ENCODE results near the gene ATOX1.

The ATOX1 gene

DNA sequence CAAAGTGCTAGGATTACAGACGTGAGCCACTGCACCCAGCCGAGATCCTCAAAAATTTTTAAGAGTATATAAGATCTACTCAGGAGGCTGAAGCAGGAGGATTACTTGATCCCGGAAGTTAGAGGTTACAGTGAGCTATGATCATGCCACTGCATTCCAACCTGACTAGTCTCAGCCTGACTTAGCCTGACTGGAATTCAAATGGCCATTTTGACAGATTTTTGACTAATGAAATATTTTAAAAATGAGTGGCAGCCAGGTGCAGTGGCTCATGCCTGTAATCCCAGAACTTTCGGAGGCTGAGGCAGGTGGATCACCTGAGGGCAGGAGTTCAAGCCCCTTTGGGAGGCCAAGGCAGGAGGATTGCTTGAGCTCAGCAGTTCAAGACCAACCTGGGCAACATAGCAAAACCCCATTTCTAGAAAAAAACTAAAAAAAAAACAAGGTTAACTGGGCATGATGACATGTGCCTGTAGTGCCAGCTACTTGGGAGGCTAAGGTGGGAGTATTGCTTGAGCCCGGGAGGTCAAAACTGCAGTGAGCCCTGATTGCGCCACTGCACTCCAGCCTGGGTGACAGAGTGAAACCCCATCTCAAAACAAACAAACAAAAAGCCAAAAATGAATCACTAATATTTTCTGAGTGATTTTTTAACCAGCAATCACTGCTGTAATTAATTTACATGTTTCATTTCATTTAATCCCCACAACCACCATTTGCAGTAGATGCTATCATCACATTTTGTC, 16.6 kb downstream of the ATOX1 start:
- no peak overlapping the region for H3K4me3 ChIP-seq (ENCODE audit: low read depth, low read length)
- no peak for DNase-seq (ENCODE audit: low read depth)
- TF ChIP-seq CTCF (IDR thresholded peaks at IDR 0.05; ENCODE audit: insufficient read depth, low read depth, low read length, missing control alignments): no peak

DNA sequence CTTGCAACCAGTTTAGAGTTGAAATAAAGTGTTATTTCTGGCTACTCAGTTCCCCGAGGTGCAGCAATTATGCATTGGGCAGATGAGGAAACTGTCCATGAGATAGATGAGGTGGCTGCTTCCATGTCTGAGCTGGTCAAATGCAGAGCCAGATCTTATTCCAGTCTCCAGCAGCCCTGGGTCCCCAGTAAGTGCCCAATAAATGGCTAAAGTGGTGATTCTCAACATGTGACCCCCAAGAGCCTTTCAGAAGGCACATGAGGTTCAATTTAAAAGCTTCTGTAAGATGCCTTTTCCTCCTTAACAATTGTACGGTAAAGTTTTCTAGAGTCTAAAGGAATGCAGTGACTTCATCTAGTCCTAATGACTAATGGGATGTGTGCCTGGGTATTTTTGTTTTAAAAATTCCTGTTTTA, 17.5 kb downstream of the ATOX1 start:
- TF ChIP-seq CTCF (IDR thresholded peaks at IDR 0.05; ENCODE audit: insufficient read depth, low read depth, low read length, missing control alignments): no peak
- no peak overlapping the region for H3K4me3 ChIP-seq (ENCODE audit: low read depth, low read length)
- DNase-seq (ENCODE audit: low read depth): no peak

GRCh38 chr5:151740336-151740942, 18.0 kb downstream of the ATOX1 start:
- DNase-seq (ENCODE audit: low read depth): peak; percentile 87
- no peak overlapping the region for H3K4me3 ChIP-seq (ENCODE audit: low read depth, low read length)
- TF ChIP-seq CTCF (IDR thresholded peaks at IDR 0.05; ENCODE audit: insufficient read depth, low read depth, low read length, missing control alignments): peak; percentile 71

DNA sequence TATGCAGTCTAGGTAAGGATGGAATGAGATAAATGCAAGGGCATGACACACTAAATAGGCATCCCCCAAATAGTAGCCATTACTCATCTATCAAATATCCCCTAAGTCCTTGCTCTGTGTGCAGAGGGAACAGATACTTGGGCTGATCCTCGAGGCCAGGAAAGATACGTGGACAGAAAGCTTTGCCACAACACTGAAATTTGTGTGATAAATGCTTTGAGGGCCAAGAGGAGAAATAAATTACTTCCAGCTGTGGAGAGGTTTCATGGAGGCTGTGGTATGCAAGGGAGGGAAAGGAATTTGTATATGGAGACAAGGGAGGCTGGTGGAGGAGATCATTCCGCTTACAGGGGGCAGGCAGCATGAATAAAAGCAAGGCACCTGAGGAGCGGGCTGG, 18.5 kb downstream of the ATOX1 start:
- DNase-seq (ENCODE audit: low read depth): no peak
- no peak overlapping the region for H3K4me3 ChIP-seq (ENCODE audit: low read depth, low read length)
- TF ChIP-seq CTCF (IDR thresholded peaks at IDR 0.05; ENCODE audit: insufficient read depth, low read depth, low read length, missing control alignments): no peak

- no peak for TF ChIP-seq CTCF (IDR thresholded peaks at IDR 0.05; ENCODE audit: insufficient read depth, low read depth, low read length, missing control alignments)
- no peak overlapping the region for H3K4me3 ChIP-seq (ENCODE audit: low read depth, low read length)
These were observed 19.0 kb downstream of the ATOX1 start for GRCh38 chr5:151739395-151739794.

DNA sequence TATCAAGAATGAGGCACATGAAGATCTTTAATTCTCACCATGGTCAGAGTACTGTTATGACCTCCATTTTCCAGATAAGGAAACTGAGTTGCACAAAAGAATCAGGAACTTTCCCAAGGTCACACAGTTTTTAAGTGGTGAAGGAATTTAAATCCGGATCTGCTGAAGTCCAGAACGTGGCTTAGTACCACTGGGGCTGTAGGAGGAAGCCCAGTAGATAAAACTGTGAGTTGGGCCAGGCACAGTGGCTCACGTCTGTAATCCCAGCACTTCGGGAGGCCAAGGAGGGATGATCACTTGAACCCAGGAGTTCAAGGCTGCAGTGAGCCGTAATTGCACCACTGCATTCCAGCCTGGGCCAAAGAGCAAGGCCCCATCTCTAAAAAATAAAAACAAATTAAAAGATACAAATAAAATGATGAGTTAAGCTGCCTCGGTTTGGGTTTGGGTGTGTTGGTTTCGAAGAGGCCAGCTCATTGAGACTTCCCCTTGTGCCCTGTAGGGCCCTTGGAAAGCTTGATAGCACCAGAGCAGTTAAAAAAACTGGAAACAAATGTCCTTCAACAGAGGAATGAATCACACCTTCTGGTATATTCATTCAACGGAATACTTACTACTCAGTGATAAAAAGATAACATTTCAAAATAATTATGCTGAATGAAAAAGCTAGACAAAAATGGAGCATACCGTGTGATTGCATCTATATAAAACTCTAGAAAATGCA, 20.1 kb downstream of the ATOX1 start:
- H3K4me3 ChIP-seq (ENCODE audit: low read depth, low read length): no peak overlapping the region
- DNase-seq (ENCODE audit: low read depth): no peak
- no peak for TF ChIP-seq CTCF (IDR thresholded peaks at IDR 0.05; ENCODE audit: insufficient read depth, low read depth, low read length, missing control alignments)

More at GRCh38 chr5:151739395-151739794, 19.0 kb downstream of the ATOX1 start:
- no peak for DNase-seq (ENCODE audit: low read depth)

All from GM12865 (cell line).